ENCODE measurements around the gene MYO1C. TPM values are rescaled to one million over a fixed set of nuclear protein-coding genes. Genes with fewer than 3 reads are reported as not detected.

Gene MYO1C
- total RNA-seq, 2 donors from 2014 or later: 175 to 184 TPM

DNA sequence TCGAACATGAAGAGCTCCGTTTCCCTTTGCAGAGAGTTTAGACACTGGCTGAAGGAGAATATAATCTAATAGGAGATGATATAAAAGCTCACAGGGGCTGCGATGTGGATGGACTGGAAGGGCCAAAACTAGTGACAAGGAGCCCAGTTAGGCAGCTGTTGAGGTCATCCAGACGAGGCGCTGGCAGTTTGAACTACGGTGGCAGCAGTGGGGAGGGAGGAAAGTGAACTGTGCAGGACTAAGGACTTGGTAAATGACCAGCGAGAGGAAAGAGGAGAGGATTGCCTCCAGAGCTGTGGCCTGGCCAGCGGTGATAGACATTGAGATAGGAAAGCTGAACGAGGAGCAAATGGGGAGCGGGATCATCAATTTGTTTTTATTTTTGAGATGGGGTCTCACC, 77.9 kb downstream of the MYO1C start:
- ATAC-seq: no peak
- DNase-seq: no peak
- intact Hi-C loops (cut with DNase I): loop anchor here in 1 of 2 donors (5.0 kb wide), 1 partner anchor 33 kb away; no protein-coding TSS in a partner anchor

Other genes starting within 250 kb of the MYO1C start
- gene BHLHA9, start 222.2 kb downstream of the MYO1C start, total RNA-seq: not detected
- 10 to 100 TPM; 22.3 to 22.7 TPM for gene TRARG1, start 213.0 kb downstream of the MYO1C start, total RNA-seq
- 100 to 1,000 TPM; 491 to 596 TPM for gene YWHAE, start 92.5 kb downstream of the MYO1C start, total RNA-seq
- 10 to 100 TPM; 37.0 to 44.4 TPM for gene CRK, start 36.5 kb downstream of the MYO1C start, total RNA-seq
- gene INPP5K, start 23.9 kb upstream of the MYO1C start, total RNA-seq: 10 to 100 TPM; 29.7 to 30.1 TPM
- 10 to 100 TPM; 43.9 to 58.3 TPM for gene PITPNA, start 70.1 kb upstream of the MYO1C start, total RNA-seq
- gene SLC43A2, start 136.1 kb upstream of the MYO1C start, total RNA-seq: 1 to 10 TPM; 7.4 to 8.2 TPM
- 10 to 100 TPM; 10.7 to 17.7 TPM for gene SCARF1, start 153.0 kb upstream of the MYO1C start, total RNA-seq
- 10 to 100 TPM; 38.5 to 44.5 TPM for gene RILP, start 157.2 kb upstream of the MYO1C start, total RNA-seq
- 100 to 1,000 TPM; 136 to 181 TPM for gene PRPF8, start 192.2 kb upstream of the MYO1C start, total RNA-seq
- gene TLCD2, start 217.7 kb upstream of the MYO1C start, total RNA-seq: 1 to 10 TPM; 3.7 to 6.0 TPM
- gene WDR81, start 232.0 kb upstream of the MYO1C start, total RNA-seq: 10 to 100 TPM; 15.4 to 16.1 TPM

Data from left cardiac atrium (tissue), 4 donors.